Glomerular endothelial cell (primary cell): ENCODE measurements around the gene LTBP3. TPM values are rescaled to one million over a fixed set of nuclear protein-coding genes. Genes with fewer than 3 reads are reported as not detected.
"Not testable (repeated sequence)": the region's sequence is repeated elsewhere in the genome, so short reads cannot be mapped to it uniquely, and the experiment has no call there.

Experiments
- DNase-seq: peaks from one replicate; pipeline ENCODE4 v3.0.0-alpha.2; 2011; ENCODE audit warnings: low read depth, low spot score; ENCODE audit errors: extremely low read depth
- total RNA-seq: library from RNA; depleted of rRNA; stranded (reverse); fragments of >200 nt; gene quantifications from 2 replicates; pipeline ENCODE4 v1.2.3, GENCODE V29; 2015

The LTBP3 gene
- total RNA-seq, 1 donor from 2014 or later, result 131 TPM

DNA sequence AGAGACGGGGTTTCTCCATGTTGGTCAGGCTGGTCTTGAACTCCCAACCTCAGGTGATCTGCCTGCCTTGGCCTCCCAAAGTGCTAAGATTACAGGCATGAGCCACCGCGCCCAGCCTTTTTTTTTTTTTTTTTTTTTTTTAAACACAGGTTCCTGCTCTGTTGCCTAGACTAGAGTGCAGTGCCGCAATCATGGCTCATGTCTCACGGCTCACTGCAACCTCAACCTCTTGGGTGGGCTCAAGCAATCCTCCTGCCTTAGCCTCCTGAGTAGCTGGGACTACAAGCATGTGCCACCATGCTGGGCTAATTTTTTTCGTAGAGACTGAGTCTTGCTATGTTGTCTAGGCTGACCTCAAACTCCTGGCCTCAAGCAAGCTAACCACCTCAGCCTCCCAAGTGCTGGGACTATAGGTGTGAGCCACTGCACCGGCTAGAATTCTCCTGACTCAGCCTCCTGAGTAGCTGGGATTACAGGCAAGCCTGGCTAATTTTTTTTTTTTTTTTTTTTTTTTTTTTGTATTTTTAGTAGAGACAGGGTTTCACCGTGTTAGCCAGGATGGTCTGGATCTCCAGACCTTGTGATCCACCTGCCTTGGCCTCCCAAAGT lies 39.1 kb downstream of the LTBP3 start:
- not testable (repeated sequence) for DNase-seq

- no peak for DNase-seq
These were observed 41.8 kb downstream of the LTBP3 start for GRCh38 chr11:65516135-65516968.

DNA sequence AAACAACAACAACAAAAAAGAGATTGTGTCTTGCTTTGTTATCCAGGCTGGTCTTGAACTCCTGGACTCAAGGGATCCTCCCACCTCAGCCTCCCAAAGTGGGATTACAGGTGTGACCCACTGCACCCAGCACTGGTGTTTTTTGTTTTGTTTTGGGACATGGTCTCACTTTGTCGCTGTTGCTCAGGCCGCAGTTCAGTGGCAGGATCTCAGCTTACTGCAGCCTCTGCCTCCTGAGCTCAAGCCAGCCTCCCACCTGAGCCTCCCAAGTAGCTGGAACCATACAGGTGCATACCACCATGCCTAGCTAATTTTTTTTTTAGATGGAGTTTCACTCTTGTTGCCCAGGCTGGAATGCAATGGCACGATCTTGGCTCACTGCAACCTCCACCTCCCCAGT lies 45.8 kb downstream of the LTBP3 start:
- not testable (repeated sequence) for DNase-seq

GRCh38 chr11:65506772-65507505 lies 51.2 kb downstream of the LTBP3 start:
- DNase-seq, result no peak

GRCh38 chr11:65506290-65506771 lies 51.8 kb downstream of the LTBP3 start:
- DNase-seq, result no peak

- no peak for DNase-seq
These were observed 52.5 kb downstream of the LTBP3 start for GRCh38 chr11:65505466-65506289.

GRCh38 chr11:65504674-65505465 lies 53.3 kb downstream of the LTBP3 start:
- no peak for DNase-seq

GRCh38 chr11:65503949-65504673 lies 54.0 kb downstream of the LTBP3 start:
- DNase-seq, result no peak

DNA sequence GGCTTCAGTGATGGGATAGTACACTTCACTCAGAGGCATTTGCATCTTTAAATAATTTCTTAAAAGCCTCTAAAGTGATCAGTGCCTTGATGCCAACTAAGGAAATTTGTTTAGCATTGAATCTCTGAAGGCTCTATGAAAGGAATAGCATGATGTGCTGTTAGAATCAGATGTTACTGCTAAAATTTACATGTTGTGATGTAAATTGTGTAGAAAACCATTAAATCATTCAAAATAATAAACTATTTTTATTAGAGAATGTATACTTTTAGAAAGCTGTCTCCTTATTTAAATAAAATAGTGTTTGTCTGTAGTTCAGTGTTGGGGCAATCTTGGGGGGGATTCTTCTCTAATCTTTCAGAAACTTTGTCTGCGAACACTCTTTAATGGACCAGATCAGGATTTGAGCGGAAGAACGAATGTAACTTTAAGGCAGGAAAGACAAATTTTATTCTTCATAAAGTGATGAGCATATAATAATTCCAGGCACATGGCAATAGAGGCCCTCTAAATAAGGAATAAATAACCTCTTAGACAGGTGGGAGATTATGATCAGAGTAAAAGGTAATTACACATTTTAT lies 54.7 kb downstream of the LTBP3 start:
- no peak for DNase-seq

- DNase-seq, result no peak
These were observed 55.4 kb downstream of the LTBP3 start for GRCh38 chr11:65502555-65503367.

- DNase-seq, result no peak
These were observed 55.9 kb downstream of the LTBP3 start for GRCh38 chr11:65502274-65502554.

DNA sequence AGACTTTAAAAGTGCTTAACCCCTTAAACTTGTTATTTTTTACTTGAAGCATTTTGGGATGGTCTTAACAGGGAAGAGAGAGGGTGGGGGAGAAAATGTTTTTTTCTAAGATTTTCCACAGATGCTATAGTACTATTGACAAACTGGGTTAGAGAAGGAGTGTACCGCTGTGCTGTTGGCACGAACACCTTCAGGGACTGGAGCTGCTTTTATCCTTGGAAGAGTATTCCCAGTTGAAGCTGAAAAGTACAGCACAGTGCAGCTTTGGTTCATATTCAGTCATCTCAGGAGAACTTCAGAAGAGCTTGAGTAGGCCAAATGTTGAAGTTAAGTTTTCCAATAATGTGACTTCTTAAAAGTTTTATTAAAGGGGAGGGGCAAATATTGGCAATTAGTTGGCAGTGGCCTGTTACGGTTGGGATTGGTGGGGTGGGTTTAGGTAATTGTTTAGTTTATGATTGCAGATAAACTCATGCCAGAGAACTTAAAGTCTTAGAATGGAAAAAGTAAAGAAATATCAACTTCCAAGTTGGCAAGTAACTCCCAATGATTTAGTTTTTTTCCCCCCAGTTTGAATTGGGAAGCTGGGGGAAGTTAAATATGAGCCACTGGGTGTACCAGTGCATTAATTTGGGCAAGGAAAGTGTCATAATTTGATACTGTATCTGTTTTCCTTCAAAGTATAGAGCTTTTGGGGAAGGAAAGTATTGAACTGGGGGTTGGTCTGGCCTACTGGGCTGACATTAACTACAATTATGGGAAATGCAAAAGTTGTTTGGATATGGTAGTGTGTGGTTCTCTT lies 56.5 kb downstream of the LTBP3 start:
- DNase-seq, result no peak

- no peak for DNase-seq
These were observed 57.0 kb downstream of the LTBP3 start for GRCh38 chr11:65501186-65501471.

- DNase-seq, result no peak
These were observed 57.6 kb downstream of the LTBP3 start for GRCh38 chr11:65500387-65501185.

GRCh38 chr11:65499713-65500386 lies 58.3 kb downstream of the LTBP3 start:
- no peak for DNase-seq
